ENCODE data around the gene PCMTD2. TPM values are rescaled to one million over a fixed set of nuclear protein-coding genes. Genes with fewer than 3 reads are reported as not detected.
"Not testable (repeated sequence)": the region's sequence is repeated elsewhere in the genome, so short reads cannot be mapped to it uniquely, and the experiment has no call there.

PCMTD2 gene
- polyA plus RNA-seq, 1 donor: 70.6 TPM

DNA sequence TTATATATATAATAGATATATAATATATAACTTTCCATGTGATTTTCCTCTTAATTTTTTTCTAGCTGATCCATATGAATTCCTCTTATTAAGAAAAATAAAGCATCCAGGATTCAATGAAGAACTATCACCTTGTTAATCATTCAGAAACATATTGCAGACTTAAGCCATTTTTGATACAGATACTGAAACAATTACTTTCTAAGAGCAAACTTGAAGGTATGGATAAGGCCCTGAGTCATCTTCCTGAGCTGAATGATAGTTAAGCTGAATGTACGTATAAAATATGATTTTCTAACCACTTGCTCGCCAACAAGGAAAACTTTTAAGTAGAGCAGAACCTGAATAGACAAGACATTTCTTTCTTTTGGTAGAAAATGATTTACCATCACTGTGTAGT, 47.5 kb downstream of the PCMTD2 start:
- DNase-seq: not testable (repeated sequence)

- DNase-seq: not testable (repeated sequence)
These were observed 58.2 kb downstream of the PCMTD2 start for GRCh38 chr20:64313761-64314160.

- not testable (repeated sequence) for DNase-seq
These were observed 59.8 kb downstream of the PCMTD2 start for GRCh38 chr20:64315381-64315780.

DNA sequence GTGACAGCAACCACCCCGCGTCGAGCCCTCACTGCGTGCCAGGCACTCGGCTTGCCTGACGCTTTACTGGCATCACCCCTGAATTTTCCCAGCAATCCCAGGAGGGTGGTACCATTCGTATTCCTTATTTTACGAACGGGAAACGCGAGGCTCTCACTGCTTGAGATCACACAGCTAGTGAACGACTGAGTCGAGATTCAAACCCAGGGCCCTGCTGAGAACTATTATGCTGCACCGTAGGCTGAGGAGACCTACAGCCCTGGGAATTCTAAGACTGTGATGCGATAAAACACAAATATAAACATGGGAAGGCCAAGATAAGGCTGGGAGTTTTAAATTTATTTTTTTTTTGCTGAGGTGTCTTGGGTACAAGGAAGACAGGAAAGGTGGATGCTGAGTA, 60.3 kb downstream of the PCMTD2 start:
- not testable (repeated sequence) for DNase-seq

DNA sequence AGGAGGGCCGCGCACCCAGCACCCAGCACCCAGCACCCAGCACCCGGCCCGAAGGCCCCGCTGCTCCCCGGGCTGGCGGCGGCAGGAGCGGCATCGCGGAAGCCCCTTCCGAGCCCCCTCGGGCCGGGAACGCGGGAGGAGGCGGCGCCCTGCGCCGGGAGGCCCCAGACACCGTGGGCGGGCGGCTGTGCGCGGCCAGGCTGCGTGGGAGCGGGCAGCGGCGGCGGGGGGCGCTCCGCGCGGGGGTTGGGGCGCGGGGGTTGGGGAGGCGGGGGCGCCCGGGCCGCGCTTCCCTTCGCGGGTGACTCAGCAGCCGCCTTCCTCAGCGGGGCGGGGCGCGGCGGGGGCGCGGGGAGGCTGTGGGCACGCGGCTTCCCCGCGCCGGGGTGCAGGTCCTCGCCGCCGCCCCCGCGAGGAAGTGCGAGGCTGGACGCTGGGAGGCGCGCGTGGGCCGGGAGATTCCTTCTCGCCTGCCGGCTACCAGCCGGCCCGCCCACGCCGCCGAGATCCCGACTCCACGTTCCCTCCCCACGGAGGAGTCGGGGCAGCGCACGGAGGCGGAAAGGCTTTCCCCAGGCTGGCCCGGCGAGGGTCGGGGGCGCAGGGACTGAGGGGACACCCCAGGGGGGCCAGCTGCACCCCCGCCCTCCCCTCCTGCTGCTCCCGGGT, 61.0 kb downstream of the PCMTD2 start:
- DNase-seq: not testable (repeated sequence)

DNA sequence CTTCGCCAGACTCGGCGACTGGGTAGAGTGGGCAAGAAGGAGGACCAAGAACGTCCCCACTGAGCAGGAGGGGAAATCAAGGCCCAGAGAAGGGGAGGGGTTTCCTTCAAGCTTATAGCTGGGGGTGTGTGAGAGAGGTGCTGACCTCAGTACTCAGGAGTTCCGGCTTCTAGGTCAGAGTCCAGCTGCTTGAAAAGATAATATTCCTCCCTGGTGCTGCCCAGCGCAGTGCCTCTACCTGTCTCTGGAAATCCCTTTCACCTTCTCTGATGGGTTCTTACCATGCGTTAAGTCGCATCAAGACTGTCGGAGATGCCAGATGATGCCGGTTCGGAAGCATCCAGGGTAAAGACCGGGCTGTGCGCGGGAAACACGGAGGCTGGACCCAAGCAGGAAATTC, 61.8 kb downstream of the PCMTD2 start:
- not testable (repeated sequence) for DNase-seq

DNA sequence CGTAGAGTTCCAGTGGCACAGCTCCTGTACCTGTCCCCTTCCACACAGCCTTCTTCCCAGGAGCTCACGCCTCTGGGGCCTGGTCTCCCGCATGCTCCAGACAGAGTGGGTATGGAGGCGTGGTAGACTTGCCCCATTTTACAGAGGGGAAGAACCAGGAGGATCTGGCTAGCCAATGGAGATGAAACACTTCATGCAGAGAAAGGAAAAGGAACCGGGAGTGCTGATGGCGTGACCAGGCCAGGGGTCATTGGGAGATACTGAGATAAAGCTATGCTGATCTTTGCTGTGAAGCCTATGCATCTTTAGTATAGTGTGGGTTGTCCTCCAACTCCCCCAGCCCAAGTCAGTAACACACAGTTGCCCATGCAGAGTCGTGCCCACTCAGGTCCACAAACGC, 62.5 kb downstream of the PCMTD2 start:
- DNase-seq: not testable (repeated sequence)

- not testable (repeated sequence) for DNase-seq
These were observed 66.7 kb downstream of the PCMTD2 start for GRCh38 chr20:64322031-64322789.

Other genes with a start within 250 kb of the PCMTD2 start
- 1.0 TPM for gene C20orf204, start 219.6 kb upstream of the PCMTD2 start, polyA plus RNA-seq (ENCODE audit: insufficient read length)
- gene SOX18, start 206.1 kb upstream of the PCMTD2 start, polyA plus RNA-seq (ENCODE audit: insufficient read length): 19.6 TPM
- 49.9 TPM for gene TCEA2, start 192.6 kb upstream of the PCMTD2 start, polyA plus RNA-seq (ENCODE audit: insufficient read length)
- gene RGS19, start 176.2 kb upstream of the PCMTD2 start, polyA plus RNA-seq (ENCODE audit: insufficient read length): 6.9 TPM
- gene OPRL1, start 175.7 kb upstream of the PCMTD2 start, polyA plus RNA-seq (ENCODE audit: insufficient read length): 1.1 TPM
- gene LKAAEAR1, start 171.3 kb upstream of the PCMTD2 start, polyA plus RNA-seq (ENCODE audit: insufficient read length): not detected
- not detected for gene NPBWR2, start 148.2 kb upstream of the PCMTD2 start, polyA plus RNA-seq (ENCODE audit: insufficient read length)
- gene MYT1, start 91.3 kb upstream of the PCMTD2 start, polyA plus RNA-seq (ENCODE audit: insufficient read length): 0.05 TPM

Measured in hindlimb muscle (tissue), 1 donor.